Umbilical cord (tissue), 2 donors: Measurements from ENCODE around the gene TNFRSF4. TPM values are rescaled to one million over a fixed set of nuclear protein-coding genes. Genes with fewer than 3 reads are reported as not detected.
A peak's percentile ranks its signal among the peaks of the same experiment; 100 is the strongest.

Source experiments
- DNase-seq: peaks from one replicate; pipeline ENCODE4 v3.0.0-alpha.2; 2015; ENCODE audit warnings: low spot score
- total RNA-seq: library from RNA; depleted of rRNA; stranded (reverse); fragments of >200 nt; gene quantifications from one replicate; pipeline ENCODE4 v1.2.3, GENCODE V29; 2014; ENCODE audit warnings: low replicate concordance; ENCODE audit not compliant: insufficient read depth

The TNFRSF4 gene
- total RNA-seq, 1 donor from 2014 or later = not detected

GRCh38 chr1:1233567-1233892 is 19.6 kb upstream of the TNFRSF4 start:
- DNase-seq = no peak

- no peak for DNase-seq
Measured at GRCh38 chr1:1232796-1233566, 19.0 kb upstream of the TNFRSF4 start.

- DNase-seq = no peak
Measured at GRCh38 chr1:1232208-1232795, 18.3 kb upstream of the TNFRSF4 start, which contains the start of gene B3GALT6. B3GALT6 (plus strand) TSS chr1:1232237; CDS start chr1:1232279, 42 bp downstream.

- DNase-seq = peak; percentile 98
Measured at GRCh38 chr1:1231400-1232207, 17.7 kb upstream of the TNFRSF4 start, which contains the start of gene SDF4. SDF4 (minus strand) TSS chr1:1232001; CDS start chr1:1228772, 3,229 bp downstream.

- DNase-seq = no peak
Measured at GRCh38 chr1:1230656-1231399, 16.9 kb upstream of the TNFRSF4 start.

GRCh38 chr1:1229770-1230169 is 15.8 kb upstream of the TNFRSF4 start:
- DNase-seq = no peak

- no peak for DNase-seq
Measured at GRCh38 chr1:1228596-1229321, 14.8 kb upstream of the TNFRSF4 start.

- DNase-seq = no peak
Measured at GRCh38 chr1:1228187-1228586, 14.2 kb upstream of the TNFRSF4 start.

- no peak for DNase-seq
Measured at GRCh38 chr1:1227386-1227785, 13.4 kb upstream of the TNFRSF4 start.

GRCh38 chr1:1226566-1227362 is 12.8 kb upstream of the TNFRSF4 start:
- DNase-seq = no peak

GRCh38 chr1:1225913-1226312 is 12.0 kb upstream of the TNFRSF4 start:
- DNase-seq = no peak

- no peak for DNase-seq
Measured at GRCh38 chr1:1225238-1225845, 11.4 kb upstream of the TNFRSF4 start.

- DNase-seq = no peak
Measured at GRCh38 chr1:1223891-1224290, 9.9 kb upstream of the TNFRSF4 start.

- DNase-seq = no peak
Measured at GRCh38 chr1:1223321-1223720, 9.4 kb upstream of the TNFRSF4 start.

GRCh38 chr1:1222575-1223225 is 8.7 kb upstream of the TNFRSF4 start:
- no peak for DNase-seq

GRCh38 chr1:1221887-1222574 is 8.1 kb upstream of the TNFRSF4 start:
- no peak for DNase-seq

- DNase-seq = no peak
Measured at GRCh38 chr1:1220197-1220596, 6.2 kb upstream of the TNFRSF4 start.

GRCh38 chr1:1219341-1219740 is 5.4 kb upstream of the TNFRSF4 start:
- no peak for DNase-seq
